MM.1S (cell line): Measurements from ENCODE around the gene AFAP1.

ENCODE experiments used
- DNase-seq: peaks from one replicate; pipeline ENCODE4 v3.0.0-alpha.2; 2015
- H2AFZ ChIP-seq: fragments of 300-600 bp; sonication (generic); 2 replicates; pipeline ENCODE4 v1.6.0; 2016; ENCODE audit warnings: antibody characterized with exemption, low read length
- H3F3A ChIP-seq: fragments of 300-600 bp; sonication (generic); 2 replicates; pipeline ENCODE4 v1.6.1; 2016; ENCODE audit warnings: mild to moderate bottlenecking, antibody characterized with exemption, low read length, moderate library complexity, mixed read lengths; ENCODE audit not compliant: insufficient read depth
- H3K27ac ChIP-seq: fragments of 300-600 bp; sonication (generic); 2 replicates; pipeline ENCODE4 v1.5.1; 2016; ENCODE audit warnings: mild to moderate bottlenecking, low read length
- H3K27me3 ChIP-seq: fragments of 300-600 bp; sonication (generic); replicated peaks from 2 replicates; pipeline ENCODE4 v1.6.0; 2016; ENCODE audit warnings: low read length; ENCODE audit not compliant: insufficient read depth
- H3K36me3 ChIP-seq: fragments of 300-600 bp; sonication (generic); replicated peaks from 2 replicates; pipeline ENCODE4 v1.6.1; 2016; ENCODE audit warnings: mild to moderate bottlenecking, low read length, mixed read lengths; ENCODE audit not compliant: insufficient read depth
- H3K4me1 ChIP-seq: fragments of 300-600 bp; sonication (generic); 2 replicates; pipeline ENCODE4 v1.6.1; 2016; ENCODE audit warnings: low read length, mixed read lengths
- H3K4me2 ChIP-seq: fragments of 300-600 bp; sonication (generic); 2 replicates; pipeline ENCODE4 v1.6.0; 2016; ENCODE audit warnings: low read depth, low read length
- H3K4me3 ChIP-seq: fragments of 300-600 bp; sonication (generic); 2 replicates; pipeline ENCODE4 v1.5.1; 2016; ENCODE audit warnings: low read length, mixed read lengths
- H3K79me2 ChIP-seq: fragments of 300-600 bp; sonication (generic); 2 replicates; pipeline ENCODE4 v1.6.1; 2016; ENCODE audit warnings: mixed run types, low read length, mixed read lengths
- H3K9ac ChIP-seq: fragments of 300-600 bp; sonication (generic); 2 replicates; pipeline ENCODE4 v1.6.1; 2016; ENCODE audit warnings: low read length, mixed read lengths
- H3K9me2 ChIP-seq: fragments of 300-600 bp; sonication (generic); replicated peaks from 2 replicates; pipeline ENCODE4 v1.6.1; 2016; ENCODE audit warnings: mild to moderate bottlenecking, low read length, mixed read lengths; ENCODE audit not compliant: insufficient read depth
- H3K9me3 ChIP-seq: fragments of 300-600 bp; sonication (generic); replicated peaks from 2 replicates; pipeline ENCODE4 v1.6.1; 2016; ENCODE audit warnings: mild to moderate bottlenecking, low read length, mixed read lengths; ENCODE audit not compliant: insufficient read depth
- H4K20me1 ChIP-seq: fragments of 300-600 bp; sonication (generic); 2 replicates; pipeline ENCODE4 v1.6.1; 2016; ENCODE audit warnings: mild to moderate bottlenecking, low read length, moderate library complexity, mixed read lengths; ENCODE audit not compliant: insufficient read depth
- CTCF ChIP-seq: fragments of 300-600 bp; sonication (generic); IDR thresholded peaks from 2 replicates; pipeline ENCODE4 v1.5.1; 2016; ENCODE audit warnings: antibody characterized with exemption, low read length, mixed read lengths
- EZH2 ChIP-seq: fragments of 300-600 bp; sonication (generic); optimal IDR thresholded peaks from 2 replicates; pipeline ENCODE3; 2017; ENCODE audit warnings: low read depth, mild to moderate bottlenecking, antibody characterized with exemption, low read length, mixed read lengths
- EZH2phosphoT487 ChIP-seq: fragments of 300-600 bp; sonication (generic); IDR thresholded peaks from 2 replicates; pipeline ENCODE4 v1.6.1; 2018; ENCODE audit warnings: antibody characterized with exemption, low read length

The AFAP1 gene

GRCh38 chr4:7786517-7786916, 153.1 kb downstream of the AFAP1 start:
- Histone ChIP-seq H3K4me1 (no peaks in the 10 kb centered on the region), H3K79me2 (no peaks in the 10 kb centered on the region), H3K4me2 (no peak overlapping the region), H3K4me3 (no peak overlapping the region), H2AFZ (no peak overlapping the region), H3K27ac (no peak overlapping the region), H3K9me2 (no peaks in the 10 kb centered on the region), H3K36me3 (no peaks in the 10 kb centered on the region), H3K27me3 (peaks cover 88% of the 10 kb centered on the region), H4K20me1 (no peaks in the 10 kb centered on the region), H3K9me3 (no peaks in the 10 kb centered on the region), H3K9ac (no peak overlapping the region), H3F3A (no peaks in the 10 kb centered on the region)
- TF ChIP-seq CTCF (no peak), EZH2 (no peak), EZH2phosphoT487 (no peak)
- no peak for DNase-seq

- Histone ChIP-seq H3K27ac (no peak overlapping the region), H2AFZ (no peak overlapping the region), H3K27me3 (peaks cover 88% of the 10 kb centered on the region), H3K79me2 (no peaks in the 10 kb centered on the region), H3F3A (no peaks in the 10 kb centered on the region), H3K9me2 (no peaks in the 10 kb centered on the region), H3K36me3 (no peaks in the 10 kb centered on the region), H3K4me1 (no peaks in the 10 kb centered on the region), H3K4me3 (no peak overlapping the region), H3K9ac (no peak overlapping the region), H4K20me1 (no peaks in the 10 kb centered on the region), H3K4me2 (no peak overlapping the region), H3K9me3 (no peaks in the 10 kb centered on the region)
- DNase-seq = no peak
- TF ChIP-seq EZH2phosphoT487 (no peak), CTCF (no peak), EZH2 (no peak)
Measured at GRCh38 chr4:7786040-7786439, 153.6 kb downstream of the AFAP1 start.

- Histone ChIP-seq H3F3A (no peaks in the 10 kb centered on the region), H3K9me2 (no peaks in the 10 kb centered on the region), H3K27me3 (peaks cover 88% of the 10 kb centered on the region), H3K4me2 (no peak overlapping the region), H3K4me1 (no peaks in the 10 kb centered on the region), H3K9ac (no peak overlapping the region), H4K20me1 (no peaks in the 10 kb centered on the region), H2AFZ (no peak overlapping the region), H3K9me3 (no peaks in the 10 kb centered on the region), H3K4me3 (no peak overlapping the region), H3K27ac (no peak overlapping the region), H3K36me3 (no peaks in the 10 kb centered on the region), H3K79me2 (no peaks in the 10 kb centered on the region)
- TF ChIP-seq EZH2 (no peak), EZH2phosphoT487 (no peak), CTCF (no peak)
- no peak for DNase-seq
Measured at GRCh38 chr4:7785017-7785416, 154.6 kb downstream of the AFAP1 start.
